ENCODE data around the gene TICAM2.

DNA sequence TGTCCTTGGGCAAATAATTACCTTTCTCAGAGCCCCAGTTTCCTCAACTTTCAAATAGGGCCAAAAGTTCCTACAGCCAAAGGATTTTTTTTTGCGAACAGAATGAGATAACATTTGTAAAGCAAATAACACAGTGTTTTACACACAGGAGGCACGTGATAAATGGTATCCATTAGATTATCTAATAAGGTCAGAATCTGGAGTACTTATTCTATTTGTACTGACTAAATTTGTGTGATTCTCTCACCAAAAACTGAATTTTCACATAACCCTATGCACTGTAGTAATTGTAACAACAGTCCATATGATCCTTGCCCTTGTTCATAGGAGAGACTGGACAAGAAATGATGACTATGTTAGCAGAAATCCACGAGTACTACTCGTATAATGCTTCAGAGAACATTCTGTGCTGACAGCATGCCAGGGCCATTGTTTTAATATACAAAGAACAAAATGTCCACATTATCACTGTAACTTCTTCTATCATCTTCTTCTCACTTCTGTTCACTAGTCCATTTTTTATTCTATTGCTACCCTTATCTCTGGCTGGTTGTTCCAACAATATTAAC is 43.8 kb downstream of the TICAM2 start:
- TF ChIP-seq, protein P1, sequence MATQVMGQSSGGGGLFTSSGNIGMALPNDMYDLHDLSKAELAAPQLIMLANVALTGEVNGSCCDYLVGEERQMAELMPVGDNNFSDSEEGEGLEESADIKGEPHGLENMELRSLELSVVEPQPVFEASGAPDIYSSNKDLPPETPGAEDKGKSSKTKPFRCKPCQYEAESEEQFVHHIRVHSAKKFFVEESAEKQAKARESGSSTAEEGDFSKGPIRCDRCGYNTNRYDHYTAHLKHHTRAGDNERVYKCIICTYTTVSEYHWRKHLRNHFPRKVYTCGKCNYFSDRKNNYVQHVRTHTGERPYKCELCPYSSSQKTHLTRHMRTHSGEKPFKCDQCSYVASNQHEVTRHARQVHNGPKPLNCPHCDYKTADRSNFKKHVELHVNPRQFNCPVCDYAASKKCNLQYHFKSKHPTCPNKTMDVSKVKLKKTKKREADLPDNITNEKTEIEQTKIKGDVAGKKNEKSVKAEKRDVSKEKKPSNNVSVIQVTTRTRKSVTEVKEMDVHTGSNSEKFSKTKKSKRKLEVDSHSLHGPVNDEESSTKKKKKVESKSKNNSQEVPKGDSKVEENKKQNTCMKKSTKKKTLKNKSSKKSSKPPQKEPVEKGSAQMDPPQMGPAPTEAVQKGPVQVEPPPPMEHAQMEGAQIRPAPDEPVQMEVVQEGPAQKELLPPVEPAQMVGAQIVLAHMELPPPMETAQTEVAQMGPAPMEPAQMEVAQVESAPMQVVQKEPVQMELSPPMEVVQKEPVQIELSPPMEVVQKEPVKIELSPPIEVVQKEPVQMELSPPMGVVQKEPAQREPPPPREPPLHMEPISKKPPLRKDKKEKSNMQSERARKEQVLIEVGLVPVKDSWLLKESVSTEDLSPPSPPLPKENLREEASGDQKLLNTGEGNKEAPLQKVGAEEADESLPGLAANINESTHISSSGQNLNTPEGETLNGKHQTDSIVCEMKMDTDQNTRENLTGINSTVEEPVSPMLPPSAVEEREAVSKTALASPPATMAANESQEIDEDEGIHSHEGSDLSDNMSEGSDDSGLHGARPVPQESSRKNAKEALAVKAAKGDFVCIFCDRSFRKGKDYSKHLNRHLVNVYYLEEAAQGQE (IDR thresholded peaks at IDR 0.05; ENCODE audit: insufficient read depth in 1 of 2, low read depth in 2 of 2, low read length in 2 of 2) = no peak
- TF ChIP-seq POLR2AphosphoS5 (IDR thresholded peaks at IDR 0.05; ENCODE audit: low read depth, low read length) (no peak), TAF1 (IDR thresholded peaks at IDR 0.05; ENCODE audit: borderline replicate concordance, insufficient read depth, low read length) (no peak), SIN3A (IDR thresholded peaks at IDR 0.05; ENCODE audit: borderline replicate concordance, insufficient read depth, low read length) (no peak)
